ENCODE results near the gene RPL18.

- no peak for TF ChIP-seq POLR2AphosphoS5 (IDR thresholded peaks at IDR 0.05; ENCODE audit: low read depth, low read length)
- no peak for TF ChIP-seq POLR2A (IDR thresholded peaks at IDR 0.05; ENCODE audit: low read depth, low read length)
- no peak for TF ChIP-seq TAF1 (IDR thresholded peaks at IDR 0.05; ENCODE audit: borderline replicate concordance, low read depth, low read length)
Observed at GRCh38 chr19:48648134-48648533, 29.2 kb upstream of the RPL18 start.
